K562 (cell line): Measurements from ENCODE around the gene TCF15.

Experiments
- CBX5 ChIP-seq: IDR thresholded peaks from 2 replicates; pipeline ENCODE4 v1.6.1; 2014; ENCODE audit warnings: low read depth, borderline replicate concordance
- KDM1A ChIP-seq, 2 experiments: fragments of 450-650 bp; IDR thresholded peaks; 2 replicates each; pipeline ENCODE4 v1.6.1; 2016; ENCODE audit warnings: mild to moderate bottlenecking in 2 of 2
- MTF1 ChIP-seq: fragments of 250-450 bp; sonication (Bioruptor Pico); IDR thresholded peaks from 2 replicates; pipeline ENCODE4 v1.9.0; 2021; ENCODE audit warnings: moderate library complexity, mild to moderate bottlenecking, inconsistent platforms, borderline replicate concordance
- NFIC ChIP-seq: fragments of 450-650 bp; IDR thresholded peaks from 2 replicates; pipeline ENCODE4 v1.6.1; 2017; ENCODE audit warnings: mild to moderate bottlenecking, inconsistent platforms
- NRF1 ChIP-seq, 2 experiments: fragments of 450-650 bp; IDR thresholded peaks in 1 of 2; conservative IDR thresholded peaks in 1 of 2; 2 replicates each; pipeline ENCODE4 v1.6.1; 2014; ENCODE audit warnings: mild to moderate bottlenecking in 2 of 2
- SMARCA4 ChIP-seq: fragments of 450-650 bp; IDR thresholded peaks from 2 replicates; pipeline ENCODE4 v1.6.1; 2016
- TBP ChIP-seq: optimal IDR thresholded peaks from 2 replicates; pipeline ENCODE3; 2011; ENCODE audit warnings: low read depth, low read length, improper control_type of control experiment
- ZFP36 ChIP-seq: fragments of 150-350 bp; IDR thresholded peaks from 2 replicates; pipeline ENCODE4 v1.6.1; 2018; ENCODE audit warnings: low read length, low read depth; ENCODE audit not compliant: partially characterized antibody
- ZNF764 ChIP-seq: fragments of 250-450 bp; sonication (Bioruptor Pico); IDR thresholded peaks from 2 replicates; pipeline ENCODE4 v1.4.0; 2020; ENCODE audit warnings: low read depth, mild to moderate bottlenecking, moderate library complexity
- TF ChIP-seq, protein P1 (sequence below), 3 experiments: IDR thresholded peaks in 2 of 3; conservative IDR thresholded peaks in 1 of 3; 2 replicates each; pipeline ENCODE4 v1.5.1; 2011 to 2012; ENCODE audit warnings: low read length in 3 of 3, mild to moderate bottlenecking in 3 of 3, control low read depth in 2 of 3, improper control_type of control experiment in 1 of 3, inconsistent platforms in 1 of 3, low read depth in 1 of 3, mixed read lengths in 1 of 3, moderate library complexity in 1 of 3; ENCODE audit not compliant: insufficient read depth in 2 of 3

DNA sequence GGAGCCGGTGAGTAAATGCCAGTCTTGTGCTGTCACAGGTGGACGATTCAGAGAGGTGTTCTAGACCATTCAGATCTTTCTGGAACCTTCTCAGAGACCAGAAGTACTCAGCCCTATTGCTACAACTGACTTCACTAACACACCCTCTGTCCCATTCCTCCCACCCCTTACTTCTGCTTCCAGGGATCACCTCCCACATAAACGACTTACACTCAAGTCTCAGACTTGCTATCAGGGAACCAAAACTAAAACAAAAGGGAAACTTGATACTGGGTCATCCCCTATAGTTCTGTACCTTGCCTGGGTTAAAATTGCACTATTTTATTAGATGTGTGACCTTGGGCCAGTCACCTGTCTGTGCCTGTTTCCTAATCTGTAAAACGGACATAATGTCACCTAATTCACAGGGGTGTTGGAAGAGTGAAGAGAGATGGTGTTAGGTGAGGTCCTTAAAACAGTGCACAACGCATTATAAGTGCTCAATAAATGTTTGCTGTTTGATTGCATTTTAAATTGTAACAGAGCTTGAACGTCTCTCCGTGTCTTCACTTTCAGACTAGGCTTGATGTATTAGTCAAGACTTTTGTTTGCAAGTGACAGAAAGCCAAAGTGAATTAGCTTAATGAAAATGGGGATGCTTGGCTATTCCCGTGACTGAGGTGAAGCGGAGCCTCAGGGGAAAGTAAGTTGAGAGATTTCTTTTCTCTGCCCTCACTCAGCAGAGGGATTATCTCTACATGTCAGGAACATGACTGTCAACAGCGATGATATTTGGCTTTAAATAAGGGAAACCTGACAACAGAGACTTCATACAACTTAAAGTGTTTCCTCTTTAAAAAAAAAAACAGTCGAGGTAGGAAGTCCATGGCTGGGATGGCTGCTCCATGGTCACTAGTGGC is 45.9 kb upstream of the TCF15 start:
- no peak for TF ChIP-seq SMARCA4
- TF ChIP-seq, protein P1, sequence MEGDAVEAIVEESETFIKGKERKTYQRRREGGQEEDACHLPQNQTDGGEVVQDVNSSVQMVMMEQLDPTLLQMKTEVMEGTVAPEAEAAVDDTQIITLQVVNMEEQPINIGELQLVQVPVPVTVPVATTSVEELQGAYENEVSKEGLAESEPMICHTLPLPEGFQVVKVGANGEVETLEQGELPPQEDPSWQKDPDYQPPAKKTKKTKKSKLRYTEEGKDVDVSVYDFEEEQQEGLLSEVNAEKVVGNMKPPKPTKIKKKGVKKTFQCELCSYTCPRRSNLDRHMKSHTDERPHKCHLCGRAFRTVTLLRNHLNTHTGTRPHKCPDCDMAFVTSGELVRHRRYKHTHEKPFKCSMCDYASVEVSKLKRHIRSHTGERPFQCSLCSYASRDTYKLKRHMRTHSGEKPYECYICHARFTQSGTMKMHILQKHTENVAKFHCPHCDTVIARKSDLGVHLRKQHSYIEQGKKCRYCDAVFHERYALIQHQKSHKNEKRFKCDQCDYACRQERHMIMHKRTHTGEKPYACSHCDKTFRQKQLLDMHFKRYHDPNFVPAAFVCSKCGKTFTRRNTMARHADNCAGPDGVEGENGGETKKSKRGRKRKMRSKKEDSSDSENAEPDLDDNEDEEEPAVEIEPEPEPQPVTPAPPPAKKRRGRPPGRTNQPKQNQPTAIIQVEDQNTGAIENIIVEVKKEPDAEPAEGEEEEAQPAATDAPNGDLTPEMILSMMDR (IDR thresholded peaks at IDR 0.05 in 2 of 3, conservative IDR thresholded peaks at IDR 0.05 in 1 of 3; ENCODE audit: insufficient read depth in 2 of 3, low read depth in 1 of 3, low read length in 3 of 3): no peak
- TF ChIP-seq CBX5: no peak
- no peak for TF ChIP-seq NRF1 (conservative IDR thresholded peaks at IDR 0.05 in 1 of 2, IDR thresholded peaks at IDR 0.05 in 1 of 2)
- no peak for TF ChIP-seq TBP
- TF ChIP-seq ZNF764 (CRISPR knock-in tag): no peak
- no peak; a peak in 1 of 4 replicates for TF ChIP-seq KDM1A (IDR thresholded peaks at IDR 0.05)
- no peak for TF ChIP-seq MTF1 (CRISPR knock-in tag)
- no peak for TF ChIP-seq ZFP36
- TF ChIP-seq NFIC: no peak
